ENCODE data around the gene ARHGAP26. TPM values are rescaled to one million over a fixed set of nuclear protein-coding genes. Genes with fewer than 3 reads are reported as not detected.

The ARHGAP26 gene
- total RNA-seq, 1 donor from 2014 or later = 17.1 TPM

GRCh38 chr5:142800776-142801494 is 30.8 kb downstream of the ARHGAP26 start:
- FAIRE-seq (no peak), DNase-seq (ENCODE audit: low read depth) (no peak)
- TF ChIP-seq CTCF (IDR thresholded peaks at IDR 0.05; ENCODE audit: insufficient read depth, low read length, severe bottlenecking) = no peak
- Histone ChIP-seq H3K27me3 (ENCODE audit: control insufficient read depth, insufficient read depth, low read length) (no peaks in the 10 kb centered on the region), H3K4me3 (ENCODE audit: low read depth, low read length) (no peak overlapping the region), H3K36me3 (ENCODE audit: control insufficient read depth, insufficient read depth, low read length) (no peaks in the 10 kb centered on the region)

GRCh38 chr5:142801495-142801871 is 31.3 kb downstream of the ARHGAP26 start:
- FAIRE-seq = no peak
- H3K4me3 ChIP-seq (ENCODE audit: low read depth, low read length) = no peak overlapping the region
- H3K27me3 ChIP-seq (ENCODE audit: control insufficient read depth, insufficient read depth, low read length) = no peaks in the 10 kb centered on the region
- no peaks in the 10 kb centered on the region for H3K36me3 ChIP-seq (ENCODE audit: control insufficient read depth, insufficient read depth, low read length)
- TF ChIP-seq CTCF (IDR thresholded peaks at IDR 0.05; ENCODE audit: insufficient read depth, low read length, severe bottlenecking) = no peak
- DNase-seq (ENCODE audit: low read depth) = no peak

- no peaks in the 10 kb centered on the region for H3K27me3 ChIP-seq (ENCODE audit: control insufficient read depth, insufficient read depth, low read length)
- no peak for TF ChIP-seq CTCF (IDR thresholded peaks at IDR 0.05; ENCODE audit: insufficient read depth, low read length, severe bottlenecking)
- FAIRE-seq (no peak), DNase-seq (ENCODE audit: low read depth) (no peak)
- H3K36me3 ChIP-seq (ENCODE audit: control insufficient read depth, insufficient read depth, low read length) = no peaks in the 10 kb centered on the region
- no peak overlapping the region for H3K4me3 ChIP-seq (ENCODE audit: low read depth, low read length)
Measured at GRCh38 chr5:142803428-142804125, 33.4 kb downstream of the ARHGAP26 start.

GRCh38 chr5:142805339-142805738 is 35.2 kb downstream of the ARHGAP26 start:
- H3K36me3 ChIP-seq (ENCODE audit: control insufficient read depth, insufficient read depth, low read length) = no peaks in the 10 kb centered on the region
- DNase-seq (ENCODE audit: low read depth) (no peak), FAIRE-seq (no peak)
- no peak for TF ChIP-seq CTCF (IDR thresholded peaks at IDR 0.05; ENCODE audit: insufficient read depth, low read length, severe bottlenecking)
- no peak overlapping the region for H3K4me3 ChIP-seq (ENCODE audit: low read depth, low read length)
- no peaks in the 10 kb centered on the region for H3K27me3 ChIP-seq (ENCODE audit: control insufficient read depth, insufficient read depth, low read length)

- DNase-seq (ENCODE audit: low read depth) (no peak), FAIRE-seq (no peak)
- H3K27me3 ChIP-seq (ENCODE audit: control insufficient read depth, insufficient read depth, low read length) = no peaks in the 10 kb centered on the region
- no peak for TF ChIP-seq CTCF (IDR thresholded peaks at IDR 0.05; ENCODE audit: insufficient read depth, low read length, severe bottlenecking)
- H3K4me3 ChIP-seq (ENCODE audit: low read depth, low read length) = no peak overlapping the region
- no peaks in the 10 kb centered on the region for H3K36me3 ChIP-seq (ENCODE audit: control insufficient read depth, insufficient read depth, low read length)
Measured at GRCh38 chr5:142806841-142807267, 36.7 kb downstream of the ARHGAP26 start.

Measured in bronchial epithelial cell (primary cell).